ENCODE data around the gene ATP23.

Gene ATP23

GRCh38 chr12:57984629-57985151, 43.3 kb downstream of the ATP23 start:
- no peak for DNase-seq

DNA sequence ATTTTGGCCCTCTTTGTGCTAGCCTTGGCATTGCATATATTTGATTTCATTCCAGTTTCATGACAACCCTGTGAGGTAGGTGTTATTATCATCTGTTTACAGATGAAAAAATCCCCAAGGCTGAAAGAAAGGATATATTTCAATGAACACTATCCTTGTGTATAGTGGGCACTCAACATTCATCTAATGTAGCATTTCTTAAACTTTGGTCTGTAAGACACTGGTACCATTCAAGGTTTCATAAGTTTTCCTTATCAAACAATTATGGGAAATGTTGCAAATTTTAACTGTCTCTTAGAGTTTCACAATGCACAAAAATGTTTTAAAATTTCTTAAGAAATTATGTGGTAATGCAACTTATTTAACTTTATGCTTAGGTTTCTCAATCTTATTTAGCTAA, 44.3 kb downstream of the ATP23 start:
- no peak for DNase-seq

DNA sequence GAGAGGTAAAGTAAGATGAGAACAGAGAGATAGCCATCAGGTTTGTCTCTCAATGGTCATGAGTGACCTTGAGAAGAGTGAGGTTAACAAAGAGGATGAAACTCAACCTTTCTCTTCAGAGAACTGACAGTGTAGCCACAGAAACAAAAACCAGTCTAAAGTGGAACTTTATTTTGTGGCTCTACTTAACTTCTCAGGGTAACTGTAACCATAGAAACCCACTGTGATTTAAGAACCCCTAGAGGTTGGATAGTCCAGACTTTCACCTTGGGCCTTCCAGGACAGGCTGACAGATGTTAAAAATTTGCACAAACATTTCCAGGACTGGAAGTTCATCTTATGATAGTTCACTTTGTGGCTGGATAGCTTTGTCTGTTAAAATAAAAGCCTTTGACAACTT, 48.5 kb downstream of the ATP23 start:
- no peak for DNase-seq

DNA sequence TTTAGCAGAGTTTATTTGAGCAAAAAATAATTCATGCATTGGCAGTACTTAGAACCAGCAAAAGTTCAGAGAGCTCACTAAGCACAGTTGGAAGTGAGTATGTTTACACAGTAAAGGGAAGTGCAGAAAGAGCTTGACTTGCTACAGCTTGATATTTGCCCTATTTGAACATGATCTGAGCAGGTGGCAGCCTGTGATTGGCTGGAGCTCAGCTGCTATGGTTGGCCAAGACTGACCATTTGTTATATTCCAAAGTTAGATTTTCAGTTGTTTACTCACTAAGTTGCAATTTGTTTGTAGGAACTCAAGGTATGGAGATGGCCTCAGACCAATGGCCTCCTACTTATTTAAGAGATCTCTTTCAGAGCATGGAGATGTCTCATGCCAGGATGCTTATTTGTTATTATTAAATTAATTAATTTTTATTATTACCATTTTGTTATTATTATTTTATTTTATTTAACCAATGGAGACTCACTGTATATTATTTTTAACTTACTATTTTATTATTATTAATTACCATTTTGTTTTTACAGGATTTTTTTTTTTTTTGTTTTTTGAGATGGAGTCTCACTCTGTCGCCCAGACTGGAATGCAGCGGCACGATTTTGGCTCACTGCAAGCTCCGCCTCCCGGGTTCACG, 49.0 kb downstream of the ATP23 start:
- no peak for DNase-seq

DNA sequence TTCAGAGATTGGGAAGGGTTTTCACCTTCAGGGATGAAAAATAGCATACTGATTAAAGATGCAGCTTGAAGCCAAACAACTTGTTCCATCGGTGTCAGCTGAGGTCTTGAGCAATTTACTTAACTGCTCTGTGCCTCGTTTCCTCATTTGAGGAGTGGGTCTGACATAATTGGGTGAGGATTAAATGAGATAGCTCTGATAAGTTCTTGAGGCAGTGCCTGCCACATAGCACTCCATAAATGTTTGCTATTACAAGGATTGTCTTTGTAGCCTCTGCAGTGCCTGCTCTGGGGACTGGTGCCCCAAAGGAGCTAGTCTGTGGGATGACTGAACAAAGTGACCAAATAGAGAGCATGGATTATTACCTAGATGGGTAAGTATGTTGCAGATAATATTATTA, 50.6 kb downstream of the ATP23 start:
- no peak for DNase-seq

DNA sequence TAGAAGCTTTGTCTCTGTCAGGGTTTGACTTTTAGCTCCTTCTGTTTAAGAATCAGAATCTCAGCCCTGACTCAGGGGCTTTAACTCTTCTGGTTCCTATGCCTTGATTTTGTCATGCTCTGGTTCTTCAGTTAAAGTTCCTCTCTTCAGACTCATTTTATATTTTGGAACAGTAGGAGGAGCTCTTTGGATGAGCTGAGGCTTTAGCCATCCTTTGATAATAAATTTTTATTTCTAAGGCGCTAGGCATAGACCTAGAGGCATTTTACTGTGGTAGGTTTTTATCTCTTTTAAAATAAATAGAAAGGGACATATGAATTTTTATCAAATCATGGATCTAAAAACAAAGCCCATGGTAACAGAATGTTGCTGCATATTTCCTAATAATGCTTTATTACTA, 51.7 kb downstream of the ATP23 start:
- DNase-seq: no peak

DNA sequence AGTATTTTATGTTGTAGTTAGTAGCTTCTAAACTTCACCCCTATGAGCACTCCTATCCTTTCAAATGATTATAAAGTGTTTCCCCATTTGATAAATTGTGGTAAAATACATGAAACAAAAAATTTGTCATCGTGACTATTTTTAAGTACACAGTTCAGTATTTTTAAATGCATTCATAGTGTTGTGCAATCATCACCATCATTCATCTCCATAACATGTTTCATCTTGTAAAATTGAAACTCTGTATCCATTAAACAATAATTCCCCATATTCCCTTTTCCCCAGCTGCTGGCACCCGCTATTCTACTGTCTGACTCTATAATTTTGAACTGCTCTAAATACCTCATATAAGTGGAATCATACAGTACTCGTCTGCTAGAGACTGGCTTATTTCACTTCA, 52.5 kb downstream of the ATP23 start:
- no peak for DNase-seq

GRCh38 chr12:57996520-57996919, 55.2 kb downstream of the ATP23 start:
- DNase-seq: no peak

GRCh38 chr12:57998251-57998650, 56.9 kb downstream of the ATP23 start:
- DNase-seq: no peak

DNA sequence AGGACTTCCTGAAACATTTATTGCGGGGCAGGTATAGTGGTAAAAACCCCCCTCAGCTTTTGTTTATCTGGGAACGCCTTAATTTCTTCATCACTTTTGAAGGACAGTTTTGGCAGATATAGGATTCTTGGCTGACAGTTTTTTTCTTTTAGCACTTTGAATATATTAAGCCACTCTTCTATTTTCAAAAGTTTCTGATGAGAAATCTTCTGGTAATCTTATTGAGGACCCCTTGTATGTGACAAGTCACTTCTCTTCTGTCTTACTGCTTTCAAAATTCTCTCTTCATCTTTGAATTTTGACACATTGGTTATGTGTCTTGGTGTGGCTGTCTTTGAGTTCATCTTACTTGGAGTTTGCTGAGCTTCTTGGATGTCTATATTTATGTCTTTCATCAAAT, 59.1 kb downstream of the ATP23 start:
- no peak for DNase-seq

- DNase-seq: no peak
Measured at GRCh38 chr12:58007875-58008274, 66.5 kb downstream of the ATP23 start.

GRCh38 chr12:58008634-58009033, 67.3 kb downstream of the ATP23 start:
- DNase-seq: no peak

Data from hematopoietic multipotent progenitor cell treated with erythropoietin and hydrocortisone succinate and interleukin-3 and kit ligand, for 8 days (in vitro differentiated cells).